Uterus (tissue), 2 donors: ENCODE data around the gene DNAH8.

ENCODE experiments used
- CTCF ChIP-seq, 4 experiments: fragments of 200-600 bp in 2 of 4; fragments of 450-650 bp in 2 of 4; sonication (generic) in 2 of 4; IDR thresholded peaks; one replicate each; pipeline ENCODE4 v1.5.1; 2016 to 2019; ENCODE audit warnings: antibody characterized with exemption in 4 of 4, mild to moderate bottlenecking in 2 of 4, moderate library complexity in 1 of 4
- POLR2A ChIP-seq, 2 donors: fragments of 450-650 bp; IDR thresholded peaks; one replicate each; pipeline ENCODE4 v1.6.1; 2016; ENCODE audit warnings: antibody characterized with exemption in 2 of 2, mild to moderate bottlenecking in 1 of 2, moderate library complexity in 1 of 2

- TF ChIP-seq CTCF (IDR thresholded peaks at IDR 0.05) (peak in 1 of 4 experiments; percentile 6), POLR2A (IDR thresholded peaks at IDR 0.05) (no peak)
These were observed 314.3 kb downstream of the DNAH8 start for GRCh38 chr6:39029156-39030011.
